ENCODE results near the gene KLK2.

DNA sequence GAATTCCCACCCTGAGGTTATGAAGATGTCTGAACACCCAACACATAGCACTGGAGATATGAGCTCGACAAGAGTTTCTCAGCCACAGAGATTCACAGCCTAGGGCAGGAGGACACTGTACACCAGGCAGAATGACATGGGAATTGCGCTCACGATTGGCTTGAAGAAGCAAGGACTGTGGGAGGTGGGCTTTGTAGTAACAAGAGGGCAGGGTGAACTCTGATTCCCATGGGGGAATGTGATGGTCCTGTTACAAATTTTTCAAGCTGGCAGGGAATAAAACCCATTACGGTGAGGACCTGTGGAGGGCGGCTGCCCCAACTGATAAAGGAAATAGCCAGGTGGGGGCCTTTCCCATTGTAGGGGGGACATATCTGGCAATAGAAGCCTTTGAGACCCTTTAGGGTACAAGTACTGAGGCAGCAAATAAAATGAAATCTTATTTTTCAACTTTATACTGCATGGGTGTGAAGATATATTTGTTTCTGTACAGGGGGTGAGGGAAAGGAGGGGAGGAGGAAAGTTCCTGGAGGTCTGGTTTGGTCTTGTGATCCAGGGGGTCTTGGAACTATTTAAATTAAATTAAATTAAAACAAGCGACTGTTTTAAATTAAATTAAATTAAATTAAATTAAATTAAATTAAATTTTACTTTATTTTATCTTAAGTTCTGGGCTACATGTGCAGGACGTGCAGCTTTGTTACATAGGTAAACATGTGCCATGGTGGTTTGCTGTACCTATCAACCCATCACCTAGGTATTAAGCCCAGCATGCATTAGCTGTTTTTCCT lies 11.5 kb upstream of the KLK2 start:
- TF ChIP-seq POLR2A (IDR thresholded peaks at IDR 0.05; ENCODE audit: low read length) (no peak), GATA1 (IDR thresholded peaks at IDR 0.05; ENCODE audit: low read depth, low read length) (no peak)
